Gastroesophageal sphincter (tissue), 3 donors: Measurements from ENCODE around the gene MYO5A.

Experiments
- CTCF ChIP-seq, 4 experiments: fragments of 200-600 bp in 2 of 4; fragments of 450-650 bp in 2 of 4; sonication (generic) in 1 of 4; IDR thresholded peaks; one replicate each; pipeline ENCODE4 v1.5.1; 2017 to 2019; ENCODE audit warnings: antibody characterized with exemption in 4 of 4, mild to moderate bottlenecking in 2 of 4, moderate library complexity in 2 of 4
- POLR2A ChIP-seq, 2 donors: fragments of 450-650 bp; IDR thresholded peaks; one replicate each; pipeline ENCODE4 v1.6.1; 2017; ENCODE audit warnings: antibody characterized with exemption in 2 of 2, mild to moderate bottlenecking in 2 of 2, moderate library complexity in 1 of 2
- POLR2AphosphoS5 ChIP-seq: sonication (generic); formaldehyde crosslinking; IDR thresholded peaks from one replicate; pipeline ENCODE4 v1.6.1; 2017; ENCODE audit warnings: antibody characterized with exemption

GRCh38 chr15:52351206-52351908, 177.3 kb downstream of the MYO5A start:
- TF ChIP-seq POLR2A (IDR thresholded peaks at IDR 0.05): no peak
- TF ChIP-seq POLR2AphosphoS5: no peak
- no peak for TF ChIP-seq CTCF (IDR thresholded peaks at IDR 0.05)
